WTC11 (cell line): ENCODE results near the gene SOWAHA. TPM values are rescaled to one million over a fixed set of nuclear protein-coding genes. Genes with fewer than 3 reads are reported as not detected.

Experiments
- ATAC-seq: fragments of 200-7000 bp; cut with Tn5 transposase; 2 replicates; pipeline ENCODE4 v1.10.0; 2021; ENCODE audit warnings: mild to moderate bottlenecking, moderate library complexity
- CTCF ChIA-PET: fragments of 300-600 bp; sonication (Branson Sonifier 250); formaldehyde crosslinking; loops from one replicate; lab custom pipeline; 2021; ENCODE audit warnings: antibody characterized with exemption; lab: Charles Lee
- POLR2A ChIA-PET: fragments of 350-600 bp; sonication (Branson Sonifier 250); formaldehyde crosslinking; loops from one replicate; lab custom pipeline; 2021; ENCODE audit warnings: antibody characterized with exemption; lab: Charles Lee
- DNase-seq: peaks from one replicate; pipeline ENCODE4 v3.0.0; 2021; ENCODE audit warnings: low spot score
- H3K27ac Mint-ChIP-seq: 2 replicates; pipeline ENCODE4 v1.8.0; 2021; ENCODE audit warnings: mixed read lengths
- H3K27me3 Mint-ChIP-seq: 2 replicates; pipeline ENCODE4 v1.8.0; 2021; ENCODE audit warnings: low read depth, mild to moderate bottlenecking, moderate library complexity, mixed read lengths
- H3K36me3 Mint-ChIP-seq: 2 replicates; pipeline ENCODE4 v1.8.0; 2021; ENCODE audit warnings: mixed read lengths
- H3K4me1 Mint-ChIP-seq: 2 replicates; pipeline ENCODE4 v1.8.0; 2022; ENCODE audit warnings: mixed read lengths
- H3K4me3 Mint-ChIP-seq: 2 replicates; pipeline ENCODE4 v1.8.0; 2021; ENCODE audit warnings: mild to moderate bottlenecking, moderate library complexity, mixed read lengths
- H3K9me3 Mint-ChIP-seq: 2 replicates; pipeline ENCODE4 v1.8.0; 2021; ENCODE audit warnings: mixed read lengths
- ATF1 ChIP-seq: sonication (generic); formaldehyde crosslinking; IDR thresholded peaks from 2 replicates; pipeline ENCODE4 v1.8.1; 2023; ENCODE audit warnings: mild to moderate bottlenecking, moderate library complexity, missing genetic modification reagents
- ATF6 ChIP-seq: sonication (generic); formaldehyde crosslinking; IDR thresholded peaks from 2 replicates; pipeline ENCODE4 v1.8.1; 2023; ENCODE audit warnings: mild to moderate bottlenecking, missing genetic modification reagents
- CBFB ChIP-seq: sonication (generic); formaldehyde crosslinking; IDR thresholded peaks from 2 replicates; pipeline ENCODE4 v1.8.1; 2022; ENCODE audit warnings: mild to moderate bottlenecking, low read depth, missing genetic modification reagents
- CREB1 ChIP-seq: sonication (generic); formaldehyde crosslinking; IDR thresholded peaks from 2 replicates; pipeline ENCODE4 v1.8.0; 2023; ENCODE audit warnings: mild to moderate bottlenecking, missing genetic modification reagents
- CREM ChIP-seq: sonication (generic); formaldehyde crosslinking; IDR thresholded peaks from 2 replicates; pipeline ENCODE4 v1.8.1; 2022; ENCODE audit warnings: mild to moderate bottlenecking, missing genetic modification reagents, moderate library complexity
- ESRRA ChIP-seq: sonication (generic); formaldehyde crosslinking; IDR thresholded peaks from 2 replicates; pipeline ENCODE4 v1.8.1; 2022; ENCODE audit warnings: mild to moderate bottlenecking, missing genetic modification reagents, borderline replicate concordance
- ETV6 ChIP-seq: sonication (generic); formaldehyde crosslinking; IDR thresholded peaks from 2 replicates; pipeline ENCODE4 v1.8.1; 2022; ENCODE audit warnings: mild to moderate bottlenecking, missing genetic modification reagents
- FOXK1 ChIP-seq: sonication (generic); formaldehyde crosslinking; IDR thresholded peaks from 2 replicates; pipeline ENCODE4 v1.8.0; 2022; ENCODE audit warnings: mild to moderate bottlenecking, moderate library complexity, missing genetic modification reagents
- JUN ChIP-seq: sonication (generic); formaldehyde crosslinking; IDR thresholded peaks from 2 replicates; pipeline ENCODE4 v1.8.0; 2023; ENCODE audit warnings: mild to moderate bottlenecking, missing genetic modification reagents
- KAT7 ChIP-seq: sonication (generic); formaldehyde crosslinking; IDR thresholded peaks from 2 replicates; pipeline ENCODE4 v1.8.1; 2023; ENCODE audit warnings: missing genetic modification reagents, mild to moderate bottlenecking, borderline replicate concordance
- MXD4 ChIP-seq: fragments of 250-450 bp; sonication (Bioruptor Pico); IDR thresholded peaks from 2 replicates; pipeline ENCODE4 v1.8.0; 2021; ENCODE audit warnings: mild to moderate bottlenecking, moderate library complexity, borderline replicate concordance
- NFATC4 ChIP-seq: fragments of 250-450 bp; sonication (Bioruptor Pico); IDR thresholded peaks from 2 replicates; pipeline ENCODE4 v1.9.0; 2021; ENCODE audit warnings: mild to moderate bottlenecking
- NR3C1 ChIP-seq: sonication (generic); formaldehyde crosslinking; conservative IDR thresholded peaks from 2 replicates; pipeline ENCODE4 v1.8.1; 2023; ENCODE audit warnings: low read depth, mild to moderate bottlenecking, missing genetic modification reagents
- PRDM15 ChIP-seq: sonication (generic); formaldehyde crosslinking; IDR thresholded peaks from 2 replicates; pipeline ENCODE4 v1.8.0; 2022; ENCODE audit warnings: missing genetic modification reagents
- STAT6 ChIP-seq: sonication (generic); formaldehyde crosslinking; conservative IDR thresholded peaks from 2 replicates; pipeline ENCODE4 v1.8.1; 2023; ENCODE audit warnings: mild to moderate bottlenecking, low read depth, missing genetic modification reagents, moderate library complexity
- ZNF317 ChIP-seq: sonication (generic); formaldehyde crosslinking; IDR thresholded peaks from 2 replicates; pipeline ENCODE4 v1.8.1; 2023; ENCODE audit warnings: low read depth, mild to moderate bottlenecking, moderate library complexity, missing genetic modification reagents, borderline replicate concordance
- ZNF425 ChIP-seq: fragments of 250-450 bp; sonication (Bioruptor Pico); conservative IDR thresholded peaks from 2 replicates; pipeline ENCODE4 v1.9.0; 2021; ENCODE audit warnings: mild to moderate bottlenecking
- ZNF532 ChIP-seq: fragments of 250-450 bp; sonication (Bioruptor Pico); IDR thresholded peaks from 2 replicates; pipeline ENCODE4 v1.9.0; 2021; ENCODE audit warnings: mild to moderate bottlenecking, borderline replicate concordance
- ZSCAN18 ChIP-seq: fragments of 250-450 bp; sonication (Bioruptor Pico); IDR thresholded peaks from 2 replicates; pipeline ENCODE4 v2.1.2; 2022; ENCODE audit warnings: mild to moderate bottlenecking, moderate library complexity
- total RNA-seq: library from RNA; stranded (reverse); gene quantifications from 3 replicates; pipeline ENCODE4 v1.2.3, GENCODE V29; 2021

The SOWAHA gene
- total RNA-seq, 1 experiment from 2014 or later = 0.11 TPM

- peaks cover 9% of the 10 kb centered on the region for H3K27me3 Mint-ChIP-seq
- POLR2A ChIA-PET = interaction anchor here (0.7 kb wide), 1 partner anchor 9 kb away, joined by 4 read pairs; no protein-coding TSS in a partner anchor
- TF ChIP-seq CREM (no peak), CREB1 (no peak), NR3C1 (CRISPR knock-in tag) (no peak), ZSCAN18 (CRISPR knock-in tag) (no peak), NFATC4 (CRISPR knock-in tag) (no peak), ESRRA (CRISPR knock-in tag) (no peak), ETV6 (CRISPR knock-in tag) (no peak), ZNF317 (no peak), ATF1 (CRISPR knock-in tag) (no peak), ZNF532 (no peak), KAT7 (no peak), JUN (CRISPR knock-in tag) (no peak), MXD4 (CRISPR knock-in tag) (no peak), ATF6 (no peak), CBFB (CRISPR knock-in tag) (no peak)
- TF ChIP-seq, all 79 proteins: peak for 0
- DNase-seq (no peak), ATAC-seq (no peak)
- Mint-ChIP-seq H3K4me3 (no peak overlapping the region), H3K36me3 (no peaks in the 10 kb centered on the region), H3K9me3 (no peaks in the 10 kb centered on the region), H3K27ac (no peak overlapping the region), H3K4me1 (no peaks in the 10 kb centered on the region)
- CTCF ChIA-PET = interaction anchor here (1.3 to 3.0 kb wide), 2 partner anchors 8 to 21 kb away, joined by 4 to 21 read pairs; no protein-coding TSS in a partner anchor
These were observed 13.7 kb upstream of the SOWAHA start for GRCh38 chr5:132799392-132799791.

GRCh38 chr5:132800545-132800944 is 12.6 kb upstream of the SOWAHA start:
- CTCF ChIA-PET = interaction anchor here (0.5 to 2.9 kb wide), 6 partner anchors 14 to 868 kb away, joined by 3 to 13 read pairs (median 5); no protein-coding TSS in a partner anchor
- Mint-ChIP-seq H3K9me3 (no peaks in the 10 kb centered on the region), H3K27me3 (peaks cover 11% of the 10 kb centered on the region), H3K36me3 (no peaks in the 10 kb centered on the region), H3K27ac (no peak overlapping the region), H3K4me1 (no peaks in the 10 kb centered on the region), H3K4me3 (no peak overlapping the region)
- no peak for ATAC-seq
- POLR2A ChIA-PET = no interaction called here
- DNase-seq = no peak
- no peak for TF ChIP-seq ATF1 (CRISPR knock-in tag)
- no peak for TF ChIP-seq ZNF425 (CRISPR knock-in tag)
- no peak for TF ChIP-seq FOXK1
- TF ChIP-seq STAT6 (CRISPR knock-in tag) = no peak
- no peak for TF ChIP-seq PRDM15
